GM21619 (cell line): ENCODE measurements around the gene TNS3.

Source experiments
- ATAC-seq: cut with Tn5 transposase; IDR thresholded peaks from one replicate; pipeline ENCODE4 v1.9.1; 2021; ENCODE audit not compliant: unreplicated experiment

Gene TNS3

GRCh38 chr7:47414342-47415317 is 167.3 kb downstream of the TNS3 start:
- ATAC-seq = no peak

- ATAC-seq = no peak
Observed at GRCh38 chr7:47413526-47414341, 168.2 kb downstream of the TNS3 start.

- ATAC-seq = no peak
Observed at GRCh38 chr7:47411901-47412300, 170.0 kb downstream of the TNS3 start.

- no peak for ATAC-seq
Observed at GRCh38 chr7:47411281-47411869, 170.5 kb downstream of the TNS3 start.

DNA sequence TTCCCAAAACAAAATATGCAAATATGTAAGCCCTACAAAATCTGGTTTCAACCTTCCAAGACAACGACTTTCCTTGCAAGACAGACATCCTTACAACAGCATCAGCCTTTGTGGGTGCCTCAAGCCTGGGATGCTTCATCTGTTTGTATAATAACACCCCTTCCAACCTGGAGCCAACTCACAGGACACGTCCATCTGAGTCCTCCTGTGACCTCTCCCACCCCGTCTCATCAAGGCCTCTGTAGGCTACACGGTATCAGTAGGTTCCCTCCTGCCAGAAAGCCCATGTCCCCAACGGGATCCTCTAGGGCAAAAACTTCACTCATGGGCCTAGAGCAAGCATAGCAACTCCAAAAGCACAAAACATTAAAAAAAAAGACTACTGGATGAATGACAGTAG is 173.2 kb downstream of the TNS3 start:
- ATAC-seq = no peak

GRCh38 chr7:47407821-47408674 is 173.9 kb downstream of the TNS3 start:
- ATAC-seq = no peak

DNA sequence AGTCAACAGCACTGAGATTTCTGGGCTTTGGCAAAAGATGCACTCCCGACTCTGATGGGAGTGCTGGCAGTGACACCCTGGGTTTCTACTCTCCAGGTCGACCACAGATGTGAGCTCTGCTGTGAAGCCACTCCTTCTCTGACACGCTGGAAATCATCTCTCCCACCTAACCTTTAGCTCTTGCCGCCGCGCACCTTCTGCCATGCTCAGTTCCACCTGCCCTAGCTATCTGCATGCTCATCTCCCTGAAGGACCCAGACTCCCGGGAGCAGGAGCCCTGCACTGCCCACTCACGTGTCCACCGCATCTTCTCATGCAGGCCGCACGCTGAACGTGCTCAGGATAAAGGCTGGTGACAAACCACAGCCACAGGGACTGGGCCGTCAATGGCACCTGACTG is 174.8 kb downstream of the TNS3 start:
- ATAC-seq = no peak

DNA sequence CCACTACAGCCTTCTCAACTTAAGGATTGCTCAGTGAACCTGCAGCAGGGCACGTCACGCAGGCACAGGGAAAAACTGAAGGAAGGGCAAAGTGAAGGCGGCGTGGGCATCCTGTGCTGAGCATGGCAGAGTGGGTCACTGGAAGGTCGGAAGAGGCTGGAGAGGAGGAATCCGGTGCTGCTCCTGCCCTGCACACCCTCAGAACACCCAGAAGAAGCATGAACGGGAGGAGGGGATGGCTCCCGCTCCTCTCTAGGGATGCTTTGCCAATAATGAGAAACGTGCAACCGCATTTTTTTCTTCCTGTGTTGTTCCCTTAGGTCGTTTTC is 175.1 kb downstream of the TNS3 start:
- no peak for ATAC-seq

DNA sequence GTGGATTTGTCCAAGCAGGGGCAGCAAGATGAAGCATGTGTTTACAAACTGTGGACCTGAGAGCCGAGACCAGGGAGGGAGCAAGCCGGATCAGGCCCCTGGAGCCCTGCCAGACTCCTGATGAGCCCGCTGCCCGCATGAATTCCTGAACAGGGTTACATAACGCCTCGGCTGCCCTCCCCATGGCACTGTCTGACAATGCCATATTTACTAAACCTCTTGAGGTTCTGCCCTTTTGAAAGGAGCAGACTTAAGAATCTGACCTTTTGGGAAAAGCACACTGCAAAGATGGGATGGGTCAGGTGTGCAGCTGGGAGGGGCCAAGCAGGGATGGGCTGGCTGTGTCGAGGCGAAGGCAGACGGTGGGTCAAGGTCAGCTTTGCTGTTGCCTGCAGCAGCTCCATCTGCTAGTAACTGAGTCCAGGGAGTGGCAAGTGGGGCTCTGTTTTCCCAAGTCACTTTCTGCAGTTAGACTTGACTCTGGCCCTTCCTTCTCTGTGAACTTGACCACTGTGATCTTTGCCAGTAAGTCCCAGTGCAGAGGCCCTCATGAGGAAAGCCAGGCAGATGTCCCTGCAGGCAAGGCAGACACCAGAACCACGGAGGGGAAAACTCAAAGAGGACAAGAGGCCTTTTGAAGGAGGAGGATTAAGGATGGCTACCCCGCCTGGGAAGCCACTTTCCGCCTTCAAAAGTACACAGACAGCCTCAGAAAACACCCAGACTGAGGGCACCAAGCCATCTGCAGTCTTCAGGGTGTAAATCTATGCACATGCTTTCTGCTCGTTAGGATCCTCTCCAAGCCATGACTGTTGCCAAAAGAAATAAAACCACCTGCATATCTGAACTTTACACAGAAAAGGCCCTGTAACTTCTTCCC is 175.8 kb downstream of the TNS3 start:
- ATAC-seq = no peak

DNA sequence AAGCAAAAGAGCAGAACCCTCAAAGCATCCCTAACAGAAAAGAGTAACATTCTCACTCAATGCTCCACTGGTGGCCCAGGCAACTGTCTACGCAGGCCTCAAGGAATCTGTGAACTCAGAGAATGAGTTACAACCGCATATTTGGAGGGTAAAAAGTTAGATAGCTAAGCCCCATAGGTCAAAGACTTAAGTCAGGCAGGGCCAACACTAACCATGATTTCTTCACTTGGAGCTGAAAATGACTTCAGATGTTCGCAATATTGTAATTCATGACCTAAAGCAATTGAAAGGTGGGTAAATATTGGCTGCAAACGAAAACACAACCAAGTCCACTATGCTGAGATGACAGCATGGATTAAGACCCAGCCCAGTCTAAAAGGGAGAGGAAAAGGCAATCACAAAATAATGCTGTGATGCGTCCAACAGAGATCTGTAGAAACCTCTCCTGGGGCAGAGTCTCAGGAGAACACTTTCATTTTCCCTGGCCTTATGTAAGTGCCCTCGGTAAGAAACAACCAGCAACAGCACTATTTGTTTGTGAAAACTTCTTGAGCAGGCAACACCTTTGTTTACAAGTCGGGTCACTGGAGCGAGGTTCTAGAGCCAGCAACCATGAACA is 176.5 kb downstream of the TNS3 start:
- no peak for ATAC-seq

DNA sequence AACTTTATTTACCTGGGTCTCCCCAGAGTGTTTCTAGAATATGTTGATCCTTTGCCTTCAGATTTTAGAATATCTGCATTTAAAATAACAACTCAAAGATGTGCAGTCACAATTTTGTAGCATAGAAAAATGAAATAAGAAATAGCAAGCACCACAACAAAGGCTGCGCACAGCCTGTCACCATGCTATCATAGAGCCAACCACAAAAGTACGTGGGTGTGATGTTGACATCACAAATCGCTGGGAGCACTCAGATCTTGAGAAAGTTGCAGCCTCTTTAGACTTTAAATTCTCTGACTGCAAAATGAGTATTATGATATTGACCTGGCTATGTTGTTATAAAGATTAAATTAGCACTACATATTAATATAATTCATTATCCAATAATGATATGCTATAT is 177.9 kb downstream of the TNS3 start:
- ATAC-seq = no peak

GRCh38 chr7:47402941-47403866 is 178.7 kb downstream of the TNS3 start:
- ATAC-seq = no peak

DNA sequence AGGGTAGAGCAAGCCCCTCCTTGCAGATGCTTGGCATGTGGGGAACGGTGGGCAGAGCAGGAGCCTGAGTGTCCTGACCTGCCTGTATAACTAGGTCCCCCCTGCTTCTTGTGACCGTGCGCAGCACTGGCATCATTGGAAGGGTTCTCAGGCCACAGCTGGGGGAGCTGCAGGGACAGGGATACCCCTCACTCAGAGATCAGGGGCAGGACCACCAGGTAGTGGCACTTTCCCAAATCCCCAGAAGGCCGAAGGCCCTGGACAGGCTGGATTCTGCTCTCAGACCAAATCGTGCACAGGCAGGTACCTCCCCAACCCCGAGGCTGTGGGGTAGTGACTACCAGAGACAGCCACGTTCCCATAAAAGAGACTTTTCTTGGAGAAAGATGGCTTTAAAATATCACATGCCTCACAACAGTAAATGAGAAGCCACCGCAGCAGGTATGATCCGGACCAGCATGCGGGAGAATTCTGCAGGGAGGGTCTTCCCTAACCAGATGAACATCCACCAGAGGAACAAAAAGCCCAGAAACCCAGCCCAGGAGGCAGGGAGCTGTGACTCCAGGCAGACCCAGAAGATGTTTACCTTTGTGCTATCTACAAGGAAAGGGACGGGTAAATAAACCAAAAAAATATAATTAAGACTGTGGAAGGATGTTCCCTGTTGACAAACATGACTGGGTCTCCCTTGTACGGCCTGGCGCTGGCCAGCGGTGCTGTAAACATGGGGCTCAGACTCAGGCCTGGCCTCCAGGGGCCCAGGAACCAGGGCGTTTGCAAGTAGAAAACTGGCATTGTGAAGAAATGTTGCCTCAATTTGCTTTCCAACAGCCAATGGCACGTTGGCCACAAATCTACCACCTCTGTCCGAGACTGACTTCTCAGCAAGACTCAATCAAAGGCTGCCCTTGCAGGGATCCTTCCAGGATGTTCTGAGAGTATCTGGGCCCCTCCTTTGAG is 180.0 kb downstream of the TNS3 start:
- no peak for ATAC-seq

DNA sequence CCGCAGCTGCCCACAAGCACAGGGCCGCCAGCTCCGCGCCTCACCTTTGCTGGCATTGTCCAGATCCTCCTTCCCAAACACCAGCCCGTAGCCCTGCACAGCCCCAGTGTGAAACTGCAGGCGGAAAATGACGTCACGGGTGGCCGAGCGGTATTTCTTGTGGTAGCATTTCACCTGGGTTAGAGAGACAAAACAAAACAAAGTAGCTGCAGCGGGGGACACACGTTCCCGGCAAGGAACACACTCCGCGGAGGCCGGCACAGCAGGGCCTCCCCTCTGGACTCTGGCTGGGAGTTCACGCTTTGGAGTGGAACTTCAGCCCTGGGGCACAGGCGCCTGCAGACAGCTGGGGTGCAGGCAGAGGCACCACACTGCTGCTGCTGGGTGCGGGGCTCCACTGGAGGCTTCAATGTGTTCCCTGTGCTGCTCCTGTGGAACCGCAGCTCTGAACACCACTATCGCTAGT is 181.1 kb downstream of the TNS3 start:
- ATAC-seq = no peak

GRCh38 chr7:47400001-47400400 is 181.9 kb downstream of the TNS3 start:
- no peak for ATAC-seq

- ATAC-seq = no peak
Observed at GRCh38 chr7:47394751-47395252, 187.1 kb downstream of the TNS3 start.

GRCh38 chr7:47394216-47394615 is 187.7 kb downstream of the TNS3 start:
- ATAC-seq = no peak
